OCI-LY3 (cell line): Measurements from ENCODE around the gene DOCK8.
"Not testable (repeated sequence)": the region's sequence is repeated elsewhere in the genome, so short reads cannot be mapped to it uniquely, and the experiment has no call there.

ENCODE experiments used
- H2AFZ ChIP-seq: fragments of 200-600, 300-600 bp; shearing (Covaris generic); 2 replicates; pipeline ENCODE4 v1.6.0; 2014; ENCODE audit warnings: antibody characterized with exemption, low read depth, low read length
- H3K27ac ChIP-seq: fragments of 200-600, 300-600 bp; sonication (generic); 2 replicates; pipeline ENCODE4 v1.5.1; 2014; ENCODE audit warnings: mild to moderate bottlenecking, low read length, moderate library complexity, mixed read lengths
- H3K27me3 ChIP-seq: fragments of 200-600, 300-600 bp; sonication (generic); 2 replicates; pipeline ENCODE4 v1.6.1; 2014; ENCODE audit warnings: low read depth, low read length, mixed read lengths
- H3K36me3 ChIP-seq: fragments of 200-600, 300-600 bp; sonication (generic); replicated peaks from 2 replicates; pipeline ENCODE3; 2014; ENCODE audit warnings: low read depth, low read length, mixed read lengths
- H3K4me1 ChIP-seq: fragments of 300-600, 200-600 bp; sonication (generic); 2 replicates; pipeline ENCODE4 v1.6.1; 2014; ENCODE audit warnings: low read length, mixed read lengths
- H3K4me2 ChIP-seq: fragments of 200-600, 300-600 bp; sonication (generic); 2 replicates; pipeline ENCODE4 v1.6.1; 2014; ENCODE audit warnings: low read length, mixed read lengths
- H3K4me3 ChIP-seq: fragments of 300-600, 200-600 bp; sonication (generic); 2 replicates; pipeline ENCODE4 v1.5.1; 2014; ENCODE audit warnings: antibody characterized with exemption, mild to moderate bottlenecking, low read length, moderate library complexity
- H3K79me2 ChIP-seq: fragments of 300-600, 200-600 bp; shearing (Covaris generic); 2 replicates; pipeline ENCODE4 v1.6.1; 2014; ENCODE audit warnings: mild to moderate bottlenecking, low read length, mixed read lengths
- H3K9ac ChIP-seq: fragments of 300-600, 200-600 bp; shearing (Covaris generic); 2 replicates; pipeline ENCODE4 v1.6.0; 2014; ENCODE audit warnings: mild to moderate bottlenecking, low read length, moderate library complexity
- H3K9me3 ChIP-seq: fragments of 200-600, 300-600 bp; shearing (Covaris generic); 2 replicates; pipeline ENCODE4 v1.6.1; 2014; ENCODE audit warnings: low read length, mixed read lengths; ENCODE audit not compliant: insufficient read depth
- H4K20me1 ChIP-seq: fragments of 200-600, 300-600 bp; sonication (generic); 2 replicates; pipeline ENCODE4 v1.6.1; 2016; ENCODE audit warnings: low read length, mixed read lengths; ENCODE audit not compliant: insufficient read depth
- CTCF ChIP-seq: fragments of 200-600, 300-600 bp; sonication (generic); IDR thresholded peaks from 2 replicates; pipeline ENCODE4 v1.5.1; 2014; ENCODE audit warnings: antibody characterized with exemption, low read length, low read depth
- EZH2phosphoT487 ChIP-seq: fragments of 200-600 bp; shearing (Covaris generic); IDR thresholded peaks from 2 replicates; pipeline ENCODE4 v1.6.1; 2018; ENCODE audit warnings: antibody characterized with exemption, mixed run types, low read depth

The DOCK8 gene

GRCh38 chr9:401223-401622, 186.6 kb downstream of the DOCK8 start:
- no peak overlapping the region for H2AFZ ChIP-seq

GRCh38 chr9:404234-404633, 189.6 kb downstream of the DOCK8 start:
- Histone ChIP-seq H3K4me3 (no peak overlapping the region), H3K4me2 (no peak overlapping the region), H3K27ac (no peak overlapping the region), H3K36me3 (peaks cover 40% of the 10 kb centered on the region), H3K27me3 (no peaks in the 10 kb centered on the region), H3K79me2 (no peaks in the 10 kb centered on the region), H3K9me3 (no peaks in the 10 kb centered on the region), H3K4me1 (no peaks in the 10 kb centered on the region), H4K20me1 (no peaks in the 10 kb centered on the region), H3K9ac (no peak overlapping the region), H2AFZ (no peak overlapping the region)
- no peak for TF ChIP-seq CTCF
- no peak for TF ChIP-seq EZH2phosphoT487

More at GRCh38 chr9:401223-401622, 186.6 kb downstream of the DOCK8 start:
- Histone ChIP-seq H3K4me1 (no peaks in the 10 kb centered on the region), H4K20me1 (no peaks in the 10 kb centered on the region), H3K27ac (no peak overlapping the region), H3K9me3 (no peaks in the 10 kb centered on the region), H3K79me2 (no peaks in the 10 kb centered on the region), H3K27me3 (no peaks in the 10 kb centered on the region), H3K36me3 (peaks cover 18% of the 10 kb centered on the region), H3K9ac (no peak overlapping the region), H3K4me2 (no peak overlapping the region), H3K4me3 (no peak overlapping the region)
- TF ChIP-seq EZH2phosphoT487: no peak
- TF ChIP-seq CTCF: no peak

- no peak overlapping the region for H3K4me2 ChIP-seq
- no peaks in the 10 kb centered on the region for H3K79me2 ChIP-seq
- H3K9ac ChIP-seq: no peak overlapping the region
- no peak overlapping the region for H2AFZ ChIP-seq
- H3K4me3 ChIP-seq: no peak overlapping the region
- peaks cover 40% of the 10 kb centered on the region for H3K36me3 ChIP-seq
- H3K9me3 ChIP-seq: no peaks in the 10 kb centered on the region
- H3K27ac ChIP-seq: no peak overlapping the region
- H4K20me1 ChIP-seq: no peaks in the 10 kb centered on the region
- H3K27me3 ChIP-seq: no peaks in the 10 kb centered on the region
- H3K4me1 ChIP-seq: no peaks in the 10 kb centered on the region
- TF ChIP-seq EZH2phosphoT487: no peak
- no peak for TF ChIP-seq CTCF
These were observed 190.7 kb downstream of the DOCK8 start for GRCh38 chr9:405341-405740.

GRCh38 chr9:406886-407654, 192.4 kb downstream of the DOCK8 start:
- Histone ChIP-seq H3K79me2 (no peaks in the 10 kb centered on the region), H3K9me3 (no peaks in the 10 kb centered on the region), H3K36me3 (peaks cover 37% of the 10 kb centered on the region), H3K4me1 (no peaks in the 10 kb centered on the region), H3K4me2 (no peak overlapping the region), H3K4me3 (no peak overlapping the region), H2AFZ (no peak overlapping the region), H3K9ac (no peak overlapping the region), H4K20me1 (no peaks in the 10 kb centered on the region), H3K27me3 (no peaks in the 10 kb centered on the region), H3K27ac (no peak overlapping the region)
- TF ChIP-seq EZH2phosphoT487 (no peak), CTCF (no peak)

GRCh38 chr9:409655-410054, 195.0 kb downstream of the DOCK8 start:
- H3K27ac ChIP-seq, H3K79me2 ChIP-seq, H3K9me3 ChIP-seq, H3K27me3 ChIP-seq, H2AFZ ChIP-seq, H3K4me1 ChIP-seq, H4K20me1 ChIP-seq, H3K4me3 ChIP-seq, H3K4me2 ChIP-seq, H3K9ac ChIP-seq: not testable (repeated sequence)
- H3K36me3 ChIP-seq: peaks cover 33% of the 10 kb centered on the region
